IMR-90 (cell line): ENCODE data around the gene BRPF3. TPM values are rescaled to one million over a fixed set of nuclear protein-coding genes. Genes with fewer than 3 reads are reported as not detected.

ENCODE experiments used
- ATAC-seq: fragments of 200-7000 bp; cut with Tn5 transposase; 2 replicates; pipeline ENCODE4 v1.9.1; 2020; ENCODE audit warnings: low read depth, mild to moderate bottlenecking, moderate library complexity
- BruUV-seq: library from RNA; stranded (reverse); fragments of 400-500 nt; replicated peaks from 2 replicates; lab custom pipeline; 2021; lab: Mats Ljungman, UMichigan
- CTCF ChIA-PET: fragments of 300-600 bp; formaldehyde crosslinking; extraction: SDS; loops from one replicate; lab custom pipeline; 2021; ENCODE audit warnings: antibody characterized with exemption; lab: Yijun Ruan, JAX
- POLR2A ChIA-PET: fragments of 300-600 bp; sonication (Branson Sonifier 250); formaldehyde crosslinking; loops from one replicate; lab custom pipeline; 2022; ENCODE audit warnings: antibody characterized with exemption; ENCODE audit not compliant: unreplicated experiment; lab: Charles Lee
- DNase-seq: peaks from one replicate; pipeline ENCODE4 v3.0.0; 2013
- H2AFZ ChIP-seq: replicated peaks from 2 replicates; pipeline ENCODE3; 2013; ENCODE audit warnings: low read length, mild to moderate bottlenecking; ENCODE audit not compliant: poor library complexity
- H2AK5ac ChIP-seq: 2 replicates; pipeline ENCODE4 v1.6.1; 2013; ENCODE audit warnings: low read depth, low read length, inconsistent platforms
- H2AK9ac ChIP-seq: replicated peaks from 2 replicates; pipeline ENCODE3; 2013; ENCODE audit warnings: mild to moderate bottlenecking, low read depth, low read length, moderate library complexity; ENCODE audit not compliant: poor library complexity
- H2BK120ac ChIP-seq: 2 replicates; pipeline ENCODE4 v1.6.1; 2013; ENCODE audit warnings: low read depth, low read length, inconsistent platforms
- H2BK15ac ChIP-seq: 3 replicates; pipeline ENCODE4 v1.6.1; 2013; ENCODE audit warnings: low read depth, low read length, inconsistent platforms
- H2BK20ac ChIP-seq: 2 replicates; pipeline ENCODE4 v1.6.1; 2013; ENCODE audit warnings: low read depth, mild to moderate bottlenecking, inconsistent platforms, low read length, moderate library complexity
- H2BK5ac ChIP-seq: 2 replicates; pipeline ENCODE4 v1.6.1; 2013; ENCODE audit warnings: mild to moderate bottlenecking, low read depth, low read length, inconsistent platforms; ENCODE audit not compliant: poor library complexity, severe bottlenecking
- H3K14ac ChIP-seq: replicated peaks from 2 replicates; pipeline ENCODE4 v1.6.1; 2013; ENCODE audit warnings: low read depth, low read length, inconsistent platforms
- H3K18ac ChIP-seq: 2 replicates; pipeline ENCODE4 v1.6.1; 2013; ENCODE audit warnings: low read depth, low read length, control low read depth
- H3K23ac ChIP-seq: 2 replicates; pipeline ENCODE4 v1.6.1; 2013; ENCODE audit warnings: low read depth, low read length, inconsistent platforms
- H3K27ac ChIP-seq: 2 replicates; pipeline ENCODE4 v1.5.1; 2013; ENCODE audit warnings: mild to moderate bottlenecking, control low read depth, low read length; ENCODE audit not compliant: insufficient read depth
- H3K27me3 ChIP-seq: 2 replicates; pipeline ENCODE4 v1.6.1; 2013; ENCODE audit warnings: low read length; ENCODE audit not compliant: control insufficient read depth, insufficient read depth
- H3K36me3 ChIP-seq: 2 replicates; pipeline ENCODE4 v1.6.1; 2013; ENCODE audit warnings: low read length, mixed read lengths; ENCODE audit not compliant: control insufficient read depth, insufficient read depth
- H3K4ac ChIP-seq: 2 replicates; pipeline ENCODE4 v1.6.1; 2013; ENCODE audit warnings: low read depth, low read length, inconsistent platforms
- H3K4me1 ChIP-seq: 2 replicates; pipeline ENCODE4 v1.6.1; 2013; ENCODE audit warnings: low read length, mixed read lengths; ENCODE audit not compliant: control insufficient read depth, insufficient read depth
- H3K4me2 ChIP-seq: 2 replicates; pipeline ENCODE4 v1.6.1; 2013; ENCODE audit warnings: low read depth, mild to moderate bottlenecking, control low read depth, low read length, moderate library complexity
- H3K4me3 ChIP-seq: 2 replicates; pipeline ENCODE4 v1.5.1; 2013; ENCODE audit warnings: low read depth, mild to moderate bottlenecking, control low read depth, low read length, moderate library complexity; ENCODE audit not compliant: insufficient read depth
- H3K56ac ChIP-seq: 2 replicates; pipeline ENCODE4 v1.6.1; 2013; ENCODE audit warnings: low read length, inconsistent platforms; ENCODE audit not compliant: insufficient read depth; ENCODE audit errors: extremely low read depth
- H3K79me1 ChIP-seq, 2 experiments: 2 replicates each; pipeline ENCODE4 v1.6.1; 2013; ENCODE audit warnings: low read length in 2 of 2, inconsistent platforms in 1 of 2, low read depth in 1 of 2
- H3K9ac ChIP-seq: 2 replicates; pipeline ENCODE4 v1.6.1; 2013; ENCODE audit warnings: low read depth, low read length, control low read depth
- H3K9me1 ChIP-seq: 2 replicates; pipeline ENCODE4 v1.6.1; 2013; ENCODE audit warnings: low read length, inconsistent platforms; ENCODE audit not compliant: insufficient read depth
- H3K9me3 ChIP-seq: 2 replicates; pipeline ENCODE4 v1.6.1; 2013; ENCODE audit warnings: low read length; ENCODE audit not compliant: control insufficient read depth, insufficient read depth
- H4K20me1 ChIP-seq: 2 replicates; pipeline ENCODE4 v1.6.1; 2013; ENCODE audit warnings: low read length, inconsistent platforms; ENCODE audit not compliant: insufficient read depth
- H4K5ac ChIP-seq: 2 replicates; pipeline ENCODE4 v1.6.1; 2013; ENCODE audit warnings: mild to moderate bottlenecking, low read depth, low read length, control low read depth
- H4K8ac ChIP-seq, 2 experiments: 2 replicates each; pipeline ENCODE4 v1.6.1; 2013; ENCODE audit warnings: low read depth in 2 of 2, low read length in 2 of 2, control low read depth in 1 of 2, inconsistent platforms in 1 of 2
- H4K91ac ChIP-seq: 2 replicates; pipeline ENCODE4 v1.6.1; 2013; ENCODE audit warnings: low read depth, low read length, inconsistent platforms; ENCODE audit not compliant: insufficient read depth
- CEBPB ChIP-seq: IDR thresholded peaks from 2 replicates; pipeline ENCODE4 v1.6.1; 2012; ENCODE audit warnings: low read depth, low read length, improper control_type of control experiment
- CHD1 ChIP-seq: IDR thresholded peaks from 2 replicates; pipeline ENCODE4 v1.6.1; 2012; ENCODE audit warnings: low read depth, low read length, improper control_type of control experiment
- FOS ChIP-seq: fragments of 150-350 bp; IDR thresholded peaks from 2 replicates; pipeline ENCODE4 v1.6.1; 2016; ENCODE audit warnings: low read depth, low read length
- MAFK ChIP-seq: IDR thresholded peaks from 2 replicates; pipeline ENCODE4 v1.6.1; 2012; ENCODE audit warnings: low read depth, low read length, improper control_type of control experiment
- MXI1 ChIP-seq: IDR thresholded peaks from 2 replicates; pipeline ENCODE4 v1.6.1; 2012; ENCODE audit warnings: low read depth, mild to moderate bottlenecking, low read length, moderate library complexity, borderline replicate concordance
- RAD21 ChIP-seq: IDR thresholded peaks from 2 replicates; pipeline ENCODE4 v1.6.1; 2012; ENCODE audit warnings: low read length, improper control_type of control experiment
- RCOR1 ChIP-seq: IDR thresholded peaks from 2 replicates; pipeline ENCODE4 v1.6.1; 2012; ENCODE audit warnings: mild to moderate bottlenecking, low read length, improper control_type of control experiment; ENCODE audit not compliant: insufficient replicate concordance
- WGBS, 2 experiments: methylation state at CpG; one replicate each; pipeline versions ENCODE4 v1.1.5 to v1.1.7; 2013; ENCODE audit warnings: missing lambda C conversion rate in 2 of 2; ENCODE audit not compliant: insufficient read length in 1 of 2; ENCODE audit errors: extremely low coverage in 2 of 2; 5-methylcytosine and 5-hydroxymethylcytosine counted together
- dilution Hi-C: fragments of 300-500 bp; cut with HindIII; formaldehyde crosslinking; loops from one replicate; pipeline ENCODE4 v1.14.3; 2018; ENCODE audit warnings: low sequenced_read_pairs; ENCODE audit not compliant: unreplicated experiment
- in situ Hi-C: fragments of 300-500 bp; cut with MboI; formaldehyde crosslinking; loops from 3 replicates; pipeline ENCODE4 v1.14.3; 2019; ENCODE audit warnings: low sequenced_read_pairs, inconsistent platforms, mixed read lengths
- intact Hi-C: fragments of 100-400 bp; cut with micrococcal nuclease; formaldehyde crosslinking; loops from 2 replicates; pipeline ENCODE4 v1.10.0; 2022
- polyA plus RNA-seq, 3 experiments: library from polyadenylated mRNA; depleted of rRNA; stranded (reverse); fragments of >200 nt; gene quantifications; 2 replicates each; pipeline ENCODE4 v1.2.3, GENCODE V29; 2012; ENCODE audit warnings: low replicate concordance in 1 of 3
- total RNA-seq: library from RNA; depleted of rRNA; stranded (reverse); fragments of >200 nt; gene quantifications from 2 replicates; pipeline ENCODE4 v1.2.3, GENCODE V29; 2012

Gene BRPF3
- total and polyA plus RNA-seq, 2 of the 4 experiments (the other 2 are of a cell fraction), result 10.2 to 17.2 TPM

DNA sequence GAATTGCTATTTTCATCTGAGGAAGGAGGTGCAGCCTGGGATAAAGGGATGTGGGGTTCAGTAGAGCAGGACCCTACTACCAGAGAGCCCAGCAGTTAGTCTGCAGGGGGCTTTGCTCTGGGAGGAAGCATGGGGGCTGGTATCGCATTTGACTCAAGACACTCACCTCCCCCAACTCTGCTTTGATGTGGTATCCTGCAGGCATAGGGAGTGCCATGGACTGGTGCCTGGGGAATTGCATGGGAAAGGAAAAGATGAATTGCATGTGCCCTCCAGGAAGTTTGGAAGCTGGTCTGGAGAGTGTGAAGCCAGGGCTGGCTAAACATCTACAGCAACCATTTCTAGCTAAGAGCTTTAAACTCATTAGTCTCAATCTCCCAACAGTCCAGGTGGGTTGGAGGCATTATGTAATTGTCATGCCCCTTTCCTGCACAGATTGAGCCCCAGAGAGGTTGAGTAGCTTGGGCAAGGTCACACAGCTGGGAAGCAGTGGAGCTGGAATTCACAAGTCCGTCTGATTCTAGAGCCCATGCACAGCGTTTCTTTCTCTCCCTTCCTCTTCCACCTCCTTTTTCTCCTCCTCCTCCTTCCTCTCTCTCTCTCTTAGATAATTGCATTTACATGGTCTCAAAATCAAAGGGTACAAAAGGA, 47.1 kb downstream of the BRPF3 start:
- H3K23ac ChIP-seq, result peak overlapping the region; percentile 47; the same call in 1 of the 2 replicates
- H2AK5ac ChIP-seq, result no peak overlapping the region
- H3K14ac ChIP-seq, result 0 out of 2 replicates have a peak overlapping the region, but pooled peaks have one; percentile 15
- no peak overlapping the region for H3K27ac ChIP-seq
- H4K5ac ChIP-seq, result no peak overlapping the region
- peaks cover 10% of the 10 kb centered on the region for H3K9me1 ChIP-seq
- H4K8ac ChIP-seq, result no peak overlapping the region
- no peak for ATAC-seq
- no peak overlapping the region for H3K56ac ChIP-seq
- H3K9ac ChIP-seq, result no peak overlapping the region
- WGBS, 2 experiments, result 60% methylated on average over 2 of the region's 3 CpGs; no CpG with 5 or more reads in 1 of the 2 experiments
- H3K18ac ChIP-seq, result no peak overlapping the region
- H2AFZ ChIP-seq, result no peak overlapping the region
- H3K4me1 ChIP-seq, result peaks cover 8% of the 10 kb centered on the region
- H3K79me1 ChIP-seq, result no peaks in the 10 kb centered on the region
- no peak overlapping the region for H3K4me3 ChIP-seq
- H4K91ac ChIP-seq, result no peak overlapping the region
- CTCF ChIA-PET, result no interaction called here
- H2BK20ac ChIP-seq, result no peak overlapping the region
- no peak for DNase-seq
- in situ Hi-C loops (no loop called here), intact Hi-C loops (no loop called here), dilution Hi-C loops (no loop called here)
- no peaks in the 10 kb centered on the region for H3K36me3 ChIP-seq
- H2BK120ac ChIP-seq, result no peak overlapping the region
- H2BK15ac ChIP-seq, result no peak overlapping the region; the same call in 2 of the 3 replicates
- no peak overlapping the region for H3K4me2 ChIP-seq
- no peaks in the 10 kb centered on the region for H3K27me3 ChIP-seq
- no peaks in the 10 kb centered on the region for H4K20me1 ChIP-seq
- no peak overlapping the region for H2AK9ac ChIP-seq
- H3K4ac ChIP-seq, result no peak overlapping the region
- TF ChIP-seq RAD21 (no peak), MXI1 (no peak), MAFK (no peak), FOS (no peak), CHD1 (no peak), CEBPB (no peak), RCOR1 (no peak)
- H3K9me3 ChIP-seq, result no peaks in the 10 kb centered on the region
- BruUV-seq, result no TSS peak
- H2BK5ac ChIP-seq, result no peak overlapping the region
- POLR2A ChIA-PET, result no interaction called here
